AG09309 (cell line): ENCODE results near the gene OCA2.

Source experiments
- DNase-seq: peaks from one replicate; pipeline ENCODE4 v3.0.0-alpha.2; 2010; ENCODE audit warnings: low read depth
- H3K4me3 ChIP-seq: 2 replicates; pipeline ENCODE4 v1.5.1; 2011; ENCODE audit warnings: mild to moderate bottlenecking, low read depth, low read length, moderate library complexity; ENCODE audit not compliant: control insufficient read depth
- TF ChIP-seq, protein P1 (sequence below): IDR thresholded peaks from 2 replicates; pipeline ENCODE4 v1.5.1; 2011; ENCODE audit warnings: mild to moderate bottlenecking, low read depth, low read length, inconsistent platforms; ENCODE audit not compliant: insufficient read depth, control insufficient read depth; ENCODE audit errors: missing control alignments

OCA2 gene

DNA sequence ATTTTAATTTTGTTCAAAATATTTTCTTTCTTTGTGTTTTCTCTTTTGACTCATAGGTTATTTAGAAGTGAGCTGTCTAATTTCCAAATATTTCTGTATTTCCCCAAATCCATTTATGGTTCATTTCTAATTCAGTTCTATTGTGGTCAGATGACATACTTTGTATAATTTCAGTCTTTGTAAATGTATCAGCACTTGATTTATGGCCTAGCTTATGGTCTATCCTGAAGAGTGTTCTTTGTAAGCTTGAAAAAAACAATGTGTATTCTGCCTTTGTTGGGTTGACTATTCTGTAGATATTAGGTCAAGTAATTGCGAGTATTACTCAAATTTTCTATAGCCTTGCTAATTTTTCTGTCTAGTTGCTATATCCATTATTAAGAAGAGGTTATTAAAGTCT, 311.2 kb downstream of the OCA2 start:
- TF ChIP-seq, protein P1, sequence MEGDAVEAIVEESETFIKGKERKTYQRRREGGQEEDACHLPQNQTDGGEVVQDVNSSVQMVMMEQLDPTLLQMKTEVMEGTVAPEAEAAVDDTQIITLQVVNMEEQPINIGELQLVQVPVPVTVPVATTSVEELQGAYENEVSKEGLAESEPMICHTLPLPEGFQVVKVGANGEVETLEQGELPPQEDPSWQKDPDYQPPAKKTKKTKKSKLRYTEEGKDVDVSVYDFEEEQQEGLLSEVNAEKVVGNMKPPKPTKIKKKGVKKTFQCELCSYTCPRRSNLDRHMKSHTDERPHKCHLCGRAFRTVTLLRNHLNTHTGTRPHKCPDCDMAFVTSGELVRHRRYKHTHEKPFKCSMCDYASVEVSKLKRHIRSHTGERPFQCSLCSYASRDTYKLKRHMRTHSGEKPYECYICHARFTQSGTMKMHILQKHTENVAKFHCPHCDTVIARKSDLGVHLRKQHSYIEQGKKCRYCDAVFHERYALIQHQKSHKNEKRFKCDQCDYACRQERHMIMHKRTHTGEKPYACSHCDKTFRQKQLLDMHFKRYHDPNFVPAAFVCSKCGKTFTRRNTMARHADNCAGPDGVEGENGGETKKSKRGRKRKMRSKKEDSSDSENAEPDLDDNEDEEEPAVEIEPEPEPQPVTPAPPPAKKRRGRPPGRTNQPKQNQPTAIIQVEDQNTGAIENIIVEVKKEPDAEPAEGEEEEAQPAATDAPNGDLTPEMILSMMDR, result no peak
- H3K4me3 ChIP-seq, result no peak overlapping the region
- DNase-seq, result no peak

DNA sequence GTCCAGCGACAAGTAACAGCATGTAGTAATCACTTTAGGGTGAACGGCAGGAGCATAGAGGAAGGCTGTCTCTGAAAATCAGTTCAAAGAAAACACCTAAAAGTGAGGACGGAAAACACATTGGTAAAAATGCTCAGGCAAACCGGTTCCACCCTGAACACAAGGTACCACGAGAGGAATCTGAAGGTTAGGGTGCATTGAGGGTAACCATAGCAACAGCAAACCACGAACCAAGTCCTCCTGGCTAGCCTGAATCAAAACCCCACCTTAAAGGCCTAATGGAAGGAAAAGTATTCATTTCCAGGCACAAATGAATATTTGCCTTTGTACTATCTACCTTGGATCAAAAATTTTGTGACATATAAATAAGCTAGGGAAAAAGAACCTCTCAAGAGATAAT, 315.0 kb downstream of the OCA2 start:
- H3K4me3 ChIP-seq, result no peak overlapping the region
- no peak for DNase-seq
- TF ChIP-seq, protein P1, result no peak

DNA sequence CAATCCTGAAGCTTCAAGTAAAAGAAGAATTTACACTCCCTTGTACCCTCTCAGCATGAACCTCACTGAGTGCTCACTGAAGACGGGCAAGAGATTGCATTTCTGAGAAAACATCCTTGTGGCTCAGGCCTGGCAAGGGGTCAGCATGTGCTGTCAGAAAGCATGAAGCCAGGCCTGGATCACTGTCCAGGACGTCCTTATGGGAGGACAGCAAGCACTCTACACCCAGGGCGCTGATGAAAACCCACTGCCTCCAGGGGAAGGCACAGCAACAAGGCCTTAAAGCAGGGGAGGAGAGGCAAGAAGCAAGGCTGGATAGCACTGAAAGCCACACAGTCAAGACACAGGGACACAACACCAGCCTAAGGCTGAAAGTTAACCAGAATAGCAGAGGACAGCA, 315.4 kb downstream of the OCA2 start:
- TF ChIP-seq, protein P1, result no peak
- no peak for DNase-seq
- H3K4me3 ChIP-seq, result no peak overlapping the region

DNA sequence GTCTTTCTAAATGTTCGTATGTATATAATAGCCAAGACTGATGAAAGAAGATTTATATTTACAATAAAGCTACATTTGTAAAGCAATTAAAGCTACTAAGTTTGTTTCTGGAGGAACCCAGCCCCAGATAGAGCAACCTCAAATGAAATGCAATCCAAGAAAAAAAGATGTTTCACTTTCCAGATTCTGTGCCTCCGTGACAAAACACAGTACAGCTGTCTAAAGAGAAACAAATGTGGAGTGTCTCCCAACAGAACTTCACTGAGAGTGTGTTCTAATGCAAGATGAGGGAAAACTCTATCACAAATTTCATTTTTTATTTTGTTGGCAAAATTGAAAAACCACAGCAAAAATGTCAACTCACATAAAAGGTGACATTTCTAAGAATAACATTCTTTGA, 317.0 kb downstream of the OCA2 start:
- H3K4me3 ChIP-seq, result no peak overlapping the region
- no peak for DNase-seq
- TF ChIP-seq, protein P1, result no peak

DNA sequence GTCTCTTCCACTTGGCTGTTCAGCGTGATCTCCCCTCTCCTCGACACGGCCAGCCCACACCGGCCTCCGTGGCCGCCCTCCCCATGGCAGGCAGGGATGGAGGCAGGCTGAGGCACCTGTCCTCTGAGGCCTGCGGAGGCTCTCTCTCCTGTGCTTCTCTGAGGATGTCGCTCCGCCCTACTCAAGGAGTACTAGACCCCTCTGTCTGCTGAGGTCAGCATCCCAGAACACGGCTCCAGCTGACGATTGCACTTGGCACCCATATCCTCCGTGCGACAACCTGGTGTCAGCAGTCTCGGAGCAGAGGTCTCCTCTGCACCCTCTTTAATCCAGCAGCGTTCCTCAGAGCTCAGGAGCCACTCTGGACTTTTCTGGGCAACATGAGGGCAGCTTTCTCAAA, 322.6 kb downstream of the OCA2 start:
- TF ChIP-seq, protein P1, result no peak

DNA sequence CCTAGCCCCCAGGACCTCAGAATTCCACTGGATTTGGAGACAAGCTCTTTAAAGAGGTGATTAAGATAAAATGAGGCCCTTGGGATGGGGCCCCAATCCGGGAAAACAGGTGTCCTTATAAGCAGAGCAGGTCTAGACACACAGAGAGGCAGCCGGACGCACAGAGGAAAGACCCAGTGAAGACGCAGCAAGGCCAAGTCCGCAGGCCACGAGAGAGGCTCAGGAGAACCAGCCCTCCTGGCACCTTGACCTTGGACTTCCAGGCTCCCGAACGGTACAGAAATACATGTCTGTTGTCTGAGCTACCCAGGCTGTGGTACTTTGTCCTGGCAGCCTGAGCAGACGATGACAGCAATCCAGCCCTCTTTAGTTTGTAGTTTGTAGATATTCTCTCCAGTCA, 324.5 kb downstream of the OCA2 start:
- TF ChIP-seq, protein P1, result no peak
- DNase-seq, result no peak
- H3K4me3 ChIP-seq, result no peak overlapping the region

More for the DNA sequence above, 322.6 kb downstream of the OCA2 start:
- no peak overlapping the region for H3K4me3 ChIP-seq
- DNase-seq, result no peak

DNA sequence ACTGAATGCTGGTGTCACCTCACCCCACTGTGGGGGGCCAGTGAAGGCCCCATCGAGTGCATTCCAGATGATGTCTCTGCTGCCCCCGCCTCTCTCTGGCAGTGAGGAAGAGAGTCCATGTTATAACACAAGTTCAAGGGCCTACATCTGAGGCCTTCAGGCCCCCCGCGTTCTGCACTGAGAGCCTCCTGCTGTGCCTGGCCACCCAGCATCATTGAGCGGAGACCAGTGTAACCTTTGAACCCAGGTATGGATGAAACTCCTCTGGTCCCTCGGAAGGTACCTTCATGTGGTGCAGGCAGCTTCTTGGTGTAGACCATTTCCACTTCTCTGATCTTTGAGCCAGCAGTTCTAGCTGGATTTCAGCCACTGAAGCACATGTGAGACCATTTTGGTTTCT, 324.9 kb downstream of the OCA2 start:
- TF ChIP-seq, protein P1, result no peak
- no peak overlapping the region for H3K4me3 ChIP-seq
- DNase-seq, result no peak
